Uterus (tissue), 2 donors: Measurements from ENCODE around the gene ART1.

Experiments
- CTCF ChIP-seq, 4 experiments: fragments of 200-600 bp in 2 of 4; fragments of 450-650 bp in 2 of 4; sonication (generic) in 2 of 4; IDR thresholded peaks; one replicate each; pipeline ENCODE4 v1.5.1; 2016 to 2019; ENCODE audit warnings: antibody characterized with exemption in 4 of 4, mild to moderate bottlenecking in 2 of 4, moderate library complexity in 1 of 4
- POLR2A ChIP-seq, 2 donors: fragments of 450-650 bp; IDR thresholded peaks; one replicate each; pipeline ENCODE4 v1.6.1; 2016; ENCODE audit warnings: antibody characterized with exemption in 2 of 2, mild to moderate bottlenecking in 1 of 2, moderate library complexity in 1 of 2

- TF ChIP-seq CTCF (IDR thresholded peaks at IDR 0.05) (no peak), POLR2A (IDR thresholded peaks at IDR 0.05) (no peak)
Observed at GRCh38 chr11:3635641-3636375, 9.1 kb upstream of the ART1 start.
